ENCODE results near the gene COL6A3.
A peak's percentile ranks its signal among the peaks of the same experiment; 100 is the strongest.

Gene COL6A3

GRCh38 chr2:237322564-237322963 lies 91.4 kb downstream of the COL6A3 start:
- H3K9me3 ChIP-seq (ENCODE audit: control insufficient read depth in 2 of 2, low read length in 2 of 2) = no peaks in the 10 kb centered on the region
- no peak overlapping the region for H3K9ac ChIP-seq (ENCODE audit: low read depth in 1 of 2, low read length in 2 of 2)
- no peak overlapping the region for H3K4me3 ChIP-seq (ENCODE audit: low read length in 2 of 2)
- no peaks in the 10 kb centered on the region for H3K4me1 ChIP-seq (ENCODE audit: control insufficient read depth in 2 of 2, insufficient read depth in 2 of 2, low read length in 2 of 2)
- peak overlapping the region in 1 of 2 donors; percentile 46 for H3K27ac ChIP-seq (ENCODE audit: low read depth in 2 of 2, low read length in 2 of 2)
- no peaks in the 10 kb centered on the region for H3K36me3 ChIP-seq (ENCODE audit: control insufficient read depth in 2 of 2, insufficient read depth in 2 of 2, low read length in 2 of 2)
- H3K27me3 ChIP-seq (ENCODE audit: control insufficient read depth in 2 of 2, insufficient read depth in 2 of 2, low read length in 2 of 2) = no peaks in the 10 kb centered on the region

GRCh38 chr2:237321746-237322145 lies 92.2 kb downstream of the COL6A3 start:
- no peak overlapping the region for H3K9ac ChIP-seq (ENCODE audit: low read depth in 1 of 2, low read length in 2 of 2)
- H3K4me3 ChIP-seq (ENCODE audit: low read length in 2 of 2) = no peak overlapping the region
- H3K4me1 ChIP-seq (ENCODE audit: control insufficient read depth in 2 of 2, insufficient read depth in 2 of 2, low read length in 2 of 2) = no peaks in the 10 kb centered on the region
- peak overlapping the region; percentile 33 to 46 for H3K27ac ChIP-seq (ENCODE audit: low read depth in 2 of 2, low read length in 2 of 2)
- no peaks in the 10 kb centered on the region for H3K9me3 ChIP-seq (ENCODE audit: control insufficient read depth in 2 of 2, low read length in 2 of 2)
- H3K36me3 ChIP-seq (ENCODE audit: control insufficient read depth in 2 of 2, insufficient read depth in 2 of 2, low read length in 2 of 2) = no peaks in the 10 kb centered on the region
- no peaks in the 10 kb centered on the region for H3K27me3 ChIP-seq (ENCODE audit: control insufficient read depth in 2 of 2, insufficient read depth in 2 of 2, low read length in 2 of 2)

- H3K4me3 ChIP-seq (ENCODE audit: low read length in 2 of 2) = no peak overlapping the region
- peak overlapping the region; percentile 33 to 46 for H3K27ac ChIP-seq (ENCODE audit: low read depth in 2 of 2, low read length in 2 of 2)
- no peaks in the 10 kb centered on the region for H3K4me1 ChIP-seq (ENCODE audit: control insufficient read depth in 2 of 2, insufficient read depth in 2 of 2, low read length in 2 of 2)
- no peaks in the 10 kb centered on the region for H3K36me3 ChIP-seq (ENCODE audit: control insufficient read depth in 2 of 2, insufficient read depth in 2 of 2, low read length in 2 of 2)
- no peak overlapping the region for H3K9ac ChIP-seq (ENCODE audit: low read depth in 1 of 2, low read length in 2 of 2)
- no peaks in the 10 kb centered on the region for H3K27me3 ChIP-seq (ENCODE audit: control insufficient read depth in 2 of 2, insufficient read depth in 2 of 2, low read length in 2 of 2)
- H3K9me3 ChIP-seq (ENCODE audit: control insufficient read depth in 2 of 2, low read length in 2 of 2) = no peaks in the 10 kb centered on the region
Measured at GRCh38 chr2:237320801-237321560, 93.0 kb downstream of the COL6A3 start.

- H3K36me3 ChIP-seq (ENCODE audit: control insufficient read depth in 2 of 2, insufficient read depth in 2 of 2, low read length in 2 of 2) = no peaks in the 10 kb centered on the region
- no peaks in the 10 kb centered on the region for H3K9me3 ChIP-seq (ENCODE audit: control insufficient read depth in 2 of 2, low read length in 2 of 2)
- no peak overlapping the region for H3K4me3 ChIP-seq (ENCODE audit: low read length in 2 of 2)
- no peaks in the 10 kb centered on the region for H3K27me3 ChIP-seq (ENCODE audit: control insufficient read depth in 2 of 2, insufficient read depth in 2 of 2, low read length in 2 of 2)
- H3K9ac ChIP-seq (ENCODE audit: low read depth in 1 of 2, low read length in 2 of 2) = no peak overlapping the region
- peaks cover 0 to 2% of the 10 kb centered on the region in 2 donors for H3K4me1 ChIP-seq (ENCODE audit: control insufficient read depth in 2 of 2, insufficient read depth in 2 of 2, low read length in 2 of 2)
- no peak overlapping the region for H3K27ac ChIP-seq (ENCODE audit: low read depth in 2 of 2, low read length in 2 of 2)
Measured at GRCh38 chr2:237319887-237320286, 94.1 kb downstream of the COL6A3 start.

GRCh38 chr2:237319086-237319820 lies 94.7 kb downstream of the COL6A3 start:
- Histone ChIP-seq H3K4me1 (ENCODE audit: control insufficient read depth in 2 of 2, insufficient read depth in 2 of 2, low read length in 2 of 2) (peaks cover 0 to 2% of the 10 kb centered on the region in 2 donors), H3K36me3 (ENCODE audit: control insufficient read depth in 2 of 2, insufficient read depth in 2 of 2, low read length in 2 of 2) (no peaks in the 10 kb centered on the region), H3K4me3 (ENCODE audit: low read length in 2 of 2) (no peak overlapping the region), H3K27me3 (ENCODE audit: control insufficient read depth in 2 of 2, insufficient read depth in 2 of 2, low read length in 2 of 2) (no peaks in the 10 kb centered on the region), H3K9me3 (ENCODE audit: control insufficient read depth in 2 of 2, low read length in 2 of 2) (no peaks in the 10 kb centered on the region), H3K27ac (ENCODE audit: low read depth in 2 of 2, low read length in 2 of 2) (no peak overlapping the region), H3K9ac (ENCODE audit: low read depth in 1 of 2, low read length in 2 of 2) (no peak overlapping the region)

- Histone ChIP-seq H3K9ac (ENCODE audit: low read depth in 1 of 2, low read length in 2 of 2) (no peak overlapping the region), H3K9me3 (ENCODE audit: control insufficient read depth in 2 of 2, low read length in 2 of 2) (no peaks in the 10 kb centered on the region), H3K36me3 (ENCODE audit: control insufficient read depth in 2 of 2, insufficient read depth in 2 of 2, low read length in 2 of 2) (no peaks in the 10 kb centered on the region), H3K27me3 (ENCODE audit: control insufficient read depth in 2 of 2, insufficient read depth in 2 of 2, low read length in 2 of 2) (no peaks in the 10 kb centered on the region), H3K27ac (ENCODE audit: low read depth in 2 of 2, low read length in 2 of 2) (peak overlapping the region; percentile 40 to 56), H3K4me3 (ENCODE audit: low read length in 2 of 2) (no peak overlapping the region), H3K4me1 (ENCODE audit: control insufficient read depth in 2 of 2, insufficient read depth in 2 of 2, low read length in 2 of 2) (peaks cover 0 to 2% of the 10 kb centered on the region in 2 donors)
Measured at GRCh38 chr2:237316339-237316738, 97.6 kb downstream of the COL6A3 start.

- H3K9me3 ChIP-seq (ENCODE audit: control insufficient read depth in 2 of 2, low read length in 2 of 2) = no peaks in the 10 kb centered on the region
- H3K36me3 ChIP-seq (ENCODE audit: control insufficient read depth in 2 of 2, insufficient read depth in 2 of 2, low read length in 2 of 2) = no peaks in the 10 kb centered on the region
- H3K4me1 ChIP-seq (ENCODE audit: control insufficient read depth in 2 of 2, insufficient read depth in 2 of 2, low read length in 2 of 2) = peaks cover 0 to 2% of the 10 kb centered on the region in 2 donors
- no peaks in the 10 kb centered on the region for H3K27me3 ChIP-seq (ENCODE audit: control insufficient read depth in 2 of 2, insufficient read depth in 2 of 2, low read length in 2 of 2)
- no peak overlapping the region for H3K9ac ChIP-seq (ENCODE audit: low read depth in 1 of 2, low read length in 2 of 2)
- H3K27ac ChIP-seq (ENCODE audit: low read depth in 2 of 2, low read length in 2 of 2) = peak overlapping the region; percentile 69 to 76
- H3K4me3 ChIP-seq (ENCODE audit: low read length in 2 of 2) = no peak overlapping the region
Measured at GRCh38 chr2:237315829-237316225, 98.1 kb downstream of the COL6A3 start.

- Histone ChIP-seq H3K4me1 (ENCODE audit: control insufficient read depth in 2 of 2, insufficient read depth in 2 of 2, low read length in 2 of 2) (peaks cover 0 to 2% of the 10 kb centered on the region in 2 donors), H3K36me3 (ENCODE audit: control insufficient read depth in 2 of 2, insufficient read depth in 2 of 2, low read length in 2 of 2) (no peaks in the 10 kb centered on the region), H3K9ac (ENCODE audit: low read depth in 1 of 2, low read length in 2 of 2) (peak overlapping the region in 1 of 2 donors; percentile 34), H3K27me3 (ENCODE audit: control insufficient read depth in 2 of 2, insufficient read depth in 2 of 2, low read length in 2 of 2) (no peaks in the 10 kb centered on the region), H3K9me3 (ENCODE audit: control insufficient read depth in 2 of 2, low read length in 2 of 2) (no peaks in the 10 kb centered on the region), H3K27ac (ENCODE audit: low read depth in 2 of 2, low read length in 2 of 2) (peak overlapping the region; percentile 69 to 76), H3K4me3 (ENCODE audit: low read length in 2 of 2) (no peak overlapping the region)
Measured at GRCh38 chr2:237315170-237315828, 98.7 kb downstream of the COL6A3 start.

- H3K9me3 ChIP-seq (ENCODE audit: control insufficient read depth in 2 of 2, low read length in 2 of 2) = no peaks in the 10 kb centered on the region
- no peaks in the 10 kb centered on the region for H3K36me3 ChIP-seq (ENCODE audit: control insufficient read depth in 2 of 2, insufficient read depth in 2 of 2, low read length in 2 of 2)
- peaks cover 0 to 2% of the 10 kb centered on the region in 2 donors for H3K4me1 ChIP-seq (ENCODE audit: control insufficient read depth in 2 of 2, insufficient read depth in 2 of 2, low read length in 2 of 2)
- H3K27ac ChIP-seq (ENCODE audit: low read depth in 2 of 2, low read length in 2 of 2) = peak overlapping the region; percentile 69 to 76
- H3K27me3 ChIP-seq (ENCODE audit: control insufficient read depth in 2 of 2, insufficient read depth in 2 of 2, low read length in 2 of 2) = no peaks in the 10 kb centered on the region
- H3K4me3 ChIP-seq (ENCODE audit: low read length in 2 of 2) = no peak overlapping the region
- peak overlapping the region in 1 of 2 donors; percentile 34 for H3K9ac ChIP-seq (ENCODE audit: low read depth in 1 of 2, low read length in 2 of 2)
Measured at GRCh38 chr2:237314681-237315080, 99.3 kb downstream of the COL6A3 start.

- Histone ChIP-seq H3K4me1 (ENCODE audit: control insufficient read depth in 2 of 2, insufficient read depth in 2 of 2, low read length in 2 of 2) (peaks cover 0 to 2% of the 10 kb centered on the region in 2 donors), H3K9me3 (ENCODE audit: control insufficient read depth in 2 of 2, low read length in 2 of 2) (no peaks in the 10 kb centered on the region), H3K27me3 (ENCODE audit: control insufficient read depth in 2 of 2, insufficient read depth in 2 of 2, low read length in 2 of 2) (no peaks in the 10 kb centered on the region), H3K4me3 (ENCODE audit: low read length in 2 of 2) (no peak overlapping the region), H3K36me3 (ENCODE audit: control insufficient read depth in 2 of 2, insufficient read depth in 2 of 2, low read length in 2 of 2) (no peaks in the 10 kb centered on the region), H3K9ac (ENCODE audit: low read depth in 1 of 2, low read length in 2 of 2) (no peak overlapping the region), H3K27ac (ENCODE audit: low read depth in 2 of 2, low read length in 2 of 2) (peak overlapping the region; percentile 69 to 76)
Measured at GRCh38 chr2:237314198-237314597, 99.8 kb downstream of the COL6A3 start.

Data from mucosa of rectum (tissue), 2 donors.